DMS79 (cell line): ENCODE results near the gene SOX18.

ENCODE experiments used
- DNase-seq: peaks from one replicate; lab custom pipeline; 2025; lab: John Stamatoyannopoulos, UW

The SOX18 gene

DNA sequence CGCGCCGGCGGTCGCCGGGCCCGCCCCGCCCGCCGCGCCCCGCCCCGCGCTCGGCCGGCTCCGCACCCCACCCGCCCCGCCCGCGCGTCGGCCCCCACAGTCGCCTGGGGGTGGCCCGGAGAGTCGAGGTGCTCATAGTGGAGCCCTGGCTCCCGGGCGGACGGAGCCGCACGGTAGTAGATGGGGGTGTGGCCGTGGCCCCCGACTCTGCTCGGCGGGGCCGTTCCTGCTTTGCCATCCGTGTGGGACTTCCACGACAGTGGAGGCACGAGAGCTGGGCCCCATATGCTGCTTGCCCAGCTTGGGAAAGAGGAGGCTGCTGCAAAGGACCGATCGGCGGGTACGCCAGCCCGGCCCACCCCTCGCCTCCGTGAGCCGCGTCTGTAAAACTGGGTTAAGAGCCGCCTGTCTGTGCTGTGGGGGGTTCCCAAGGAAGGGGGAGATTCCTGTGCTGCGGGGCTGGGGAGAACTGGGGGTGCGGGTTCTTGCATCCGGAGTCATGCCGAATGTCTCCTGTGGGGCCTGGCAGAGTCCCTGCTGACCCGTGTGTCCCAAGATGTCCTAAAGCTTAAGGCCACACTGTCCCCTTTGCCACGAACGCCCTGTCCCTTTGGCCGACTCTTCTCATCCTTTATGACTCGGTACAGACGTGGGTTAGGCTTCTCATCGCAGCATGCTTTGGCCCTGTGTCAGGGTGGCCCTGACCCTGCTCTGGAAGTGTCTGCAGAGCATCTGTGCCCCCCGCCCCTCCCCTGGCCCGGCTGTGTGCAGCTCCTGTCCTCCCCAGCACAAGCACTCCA, 30.8 kb upstream of the SOX18 start, which contains the start of gene OPRL1:
TSS of gene OPRL1 (plus strand) at position 70 of the 800 bp plus-strand sequence. CDS start 12,639 bp downstream, outside the sequence.
- no peak for DNase-seq

DNA sequence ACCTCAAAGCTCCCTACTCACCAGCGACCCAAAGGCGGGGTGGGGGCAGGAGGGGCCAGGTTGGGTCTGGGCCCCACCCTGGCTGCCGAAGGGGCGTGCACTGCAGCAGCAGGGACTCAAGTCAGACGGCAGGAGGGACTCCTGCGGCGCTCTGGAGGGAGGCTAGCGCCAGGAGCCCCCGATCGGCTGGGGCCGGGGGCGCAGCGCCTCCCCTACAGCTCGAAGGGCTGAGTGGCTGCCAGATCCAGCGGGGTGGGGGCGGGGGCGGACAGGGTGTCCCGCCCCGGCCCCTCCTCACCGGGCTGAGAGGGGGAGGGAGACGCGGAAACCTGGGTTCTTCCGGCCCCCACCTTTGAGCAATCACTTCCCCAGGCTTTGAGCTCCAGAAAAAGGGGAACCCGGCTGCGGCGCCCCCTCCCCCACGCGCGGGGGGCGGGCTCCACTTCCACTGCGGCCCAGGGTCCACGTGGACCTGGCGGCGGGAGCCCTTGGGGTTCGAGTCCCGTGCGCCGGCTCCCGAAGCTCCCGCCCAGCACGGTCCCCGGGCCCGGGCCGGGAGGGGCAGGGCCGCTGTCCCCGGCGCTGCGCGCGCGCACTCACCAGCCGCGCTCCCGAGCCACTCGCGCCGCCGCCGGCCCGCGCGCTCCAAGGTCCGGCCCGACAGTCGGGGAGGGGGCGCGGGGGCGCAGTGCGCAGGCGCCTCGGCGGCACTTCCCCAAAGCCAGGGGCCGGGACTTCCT, 30.0 kb upstream of the SOX18 start, which contains the start of gene RGS19:
TSS of gene RGS19 (minus strand) at position 246 of the 740 bp plus-strand sequence. CDS start 2,632 bp downstream, outside the sequence.
- peak; percentile 47 for DNase-seq

DNA sequence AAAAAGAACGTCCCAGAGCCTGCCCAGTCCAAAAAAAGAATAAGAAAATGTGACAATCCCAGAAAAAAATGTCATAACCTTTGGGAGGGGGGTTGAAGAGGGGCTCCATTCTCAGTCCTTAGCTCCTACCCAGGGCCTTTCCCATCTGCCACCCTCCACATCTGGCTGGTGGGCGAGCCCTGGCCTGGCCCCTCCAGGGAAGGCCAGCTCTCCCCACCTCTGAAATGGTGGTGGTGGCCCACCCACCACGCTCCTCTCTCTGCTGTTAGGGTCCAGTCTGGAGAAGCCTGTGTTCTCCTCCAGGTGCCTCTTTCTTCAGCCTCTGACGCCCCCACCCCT, 29.5 kb upstream of the SOX18 start:
- DNase-seq: no peak

GRCh38 chr20:64077876-64078551, 28.6 kb upstream of the SOX18 start:
- peak; percentile 65 for DNase-seq

DNA sequence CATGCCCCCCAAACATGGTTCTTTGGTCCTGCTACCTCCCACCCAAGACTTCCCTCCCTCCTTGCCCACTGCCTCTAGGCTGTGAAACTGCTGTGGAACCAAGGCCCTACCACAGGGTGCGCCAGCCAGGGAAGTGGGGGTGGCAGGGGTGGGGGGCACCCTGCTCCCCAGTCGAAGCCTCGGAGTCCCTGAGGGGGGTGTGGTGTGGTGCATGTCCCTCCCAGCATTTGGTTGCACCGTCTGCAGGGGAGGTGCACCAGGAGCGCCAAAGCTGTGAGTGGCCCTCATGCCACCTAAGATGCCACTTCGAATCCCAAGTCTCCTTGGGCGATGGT, 28.1 kb upstream of the SOX18 start:
- no peak for DNase-seq

- no peak for DNase-seq
Observed at GRCh38 chr20:64077094-64077493, 27.7 kb upstream of the SOX18 start.

DNA sequence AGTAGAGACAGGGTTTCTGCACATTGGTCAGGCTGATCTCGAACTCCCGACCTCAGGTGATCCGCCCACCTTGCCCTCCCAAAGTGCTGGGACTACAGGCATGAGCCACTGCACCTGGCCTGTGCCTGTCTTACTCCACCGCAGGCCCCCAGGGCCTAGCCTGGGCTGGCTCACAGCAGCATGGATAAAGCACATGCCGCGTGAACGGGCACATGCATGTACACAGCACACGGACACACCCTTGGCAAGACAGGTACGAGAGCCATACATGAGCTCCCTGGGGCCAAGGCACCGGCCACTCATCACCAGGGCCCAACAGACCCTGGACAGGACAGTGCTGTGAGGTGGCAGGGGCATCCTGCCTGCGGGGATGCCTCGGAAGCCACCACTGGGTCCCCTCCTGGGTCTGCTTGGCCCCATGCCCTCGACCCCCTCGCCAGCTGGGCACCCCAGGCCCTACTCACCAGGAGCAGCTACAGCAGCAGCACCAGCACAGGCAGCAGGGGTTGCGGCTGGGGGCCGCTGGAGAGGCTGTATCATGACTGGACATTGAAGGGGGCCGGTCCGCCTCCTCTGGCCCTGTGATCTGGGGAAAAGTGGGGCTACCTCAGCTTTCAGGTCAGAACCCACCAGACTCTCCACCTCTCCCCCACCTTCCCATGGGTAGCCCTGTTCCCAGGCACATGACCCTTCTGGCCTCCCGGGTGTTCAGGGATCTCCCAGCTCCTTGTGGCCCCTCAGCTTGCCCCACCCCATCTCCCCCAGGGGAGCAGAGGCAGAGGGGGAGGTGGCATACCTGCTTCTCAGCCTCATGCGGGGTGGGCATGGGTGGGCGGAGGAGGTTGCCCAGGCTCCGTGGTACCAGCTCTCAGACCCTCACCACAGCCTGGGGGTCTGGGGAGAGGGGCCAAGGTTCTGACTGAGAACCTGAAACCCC, 26.9 kb upstream of the SOX18 start:
- no peak for DNase-seq

GRCh38 chr20:64075556-64075955, 26.1 kb upstream of the SOX18 start:
- no peak for DNase-seq

DNA sequence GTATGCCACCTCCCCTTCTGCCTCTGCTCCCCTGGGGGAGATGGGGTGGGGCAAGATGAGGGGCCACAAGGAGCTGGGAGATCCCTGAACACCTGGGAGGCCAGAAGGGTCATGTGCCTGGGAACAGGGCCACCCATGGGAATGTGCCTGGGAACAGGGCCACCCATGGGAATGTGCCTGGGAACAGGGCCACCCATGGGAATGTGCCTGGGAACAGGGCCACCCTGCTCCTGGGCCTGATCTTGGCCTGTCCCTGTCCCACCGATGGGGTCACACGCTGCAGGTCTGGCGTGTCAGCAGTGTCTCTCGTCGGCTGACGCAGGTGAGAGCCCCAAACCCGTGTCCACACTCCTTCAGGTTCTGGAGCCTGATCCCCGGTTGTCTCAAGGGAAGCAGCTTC, 25.5 kb upstream of the SOX18 start:
- DNase-seq: no peak

DNA sequence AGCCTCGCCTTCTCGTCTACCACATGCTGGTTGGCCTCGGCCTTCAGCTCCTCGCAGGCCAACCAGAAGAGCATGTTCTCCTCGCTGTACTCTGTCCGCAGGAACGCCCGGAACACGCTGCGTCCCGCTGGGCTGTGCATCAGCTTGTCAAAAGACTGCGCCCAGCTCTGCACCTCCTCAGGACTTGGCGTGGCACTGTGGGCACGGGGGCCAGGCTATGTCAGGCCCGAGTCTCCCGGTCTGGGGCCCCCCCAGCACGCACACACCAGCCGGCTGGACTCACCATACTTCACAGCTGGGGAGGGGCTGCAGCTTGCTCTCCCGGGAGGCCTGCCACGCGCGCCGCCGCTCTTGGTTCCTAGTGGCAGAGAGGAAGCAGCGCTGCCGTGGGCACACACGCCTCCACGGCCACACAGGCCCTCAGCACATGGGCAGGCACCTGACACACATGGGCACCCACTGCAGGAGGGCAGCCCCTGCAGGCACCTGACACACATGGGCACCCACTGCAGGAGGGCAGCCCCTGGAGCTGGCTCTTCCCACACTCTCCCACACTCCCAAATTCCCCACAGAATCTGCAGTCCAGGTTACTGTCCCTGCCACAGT, 24.8 kb upstream of the SOX18 start:
- DNase-seq: no peak

GRCh38 chr20:64073476-64074183, 24.2 kb upstream of the SOX18 start:
- DNase-seq: no peak

DNA sequence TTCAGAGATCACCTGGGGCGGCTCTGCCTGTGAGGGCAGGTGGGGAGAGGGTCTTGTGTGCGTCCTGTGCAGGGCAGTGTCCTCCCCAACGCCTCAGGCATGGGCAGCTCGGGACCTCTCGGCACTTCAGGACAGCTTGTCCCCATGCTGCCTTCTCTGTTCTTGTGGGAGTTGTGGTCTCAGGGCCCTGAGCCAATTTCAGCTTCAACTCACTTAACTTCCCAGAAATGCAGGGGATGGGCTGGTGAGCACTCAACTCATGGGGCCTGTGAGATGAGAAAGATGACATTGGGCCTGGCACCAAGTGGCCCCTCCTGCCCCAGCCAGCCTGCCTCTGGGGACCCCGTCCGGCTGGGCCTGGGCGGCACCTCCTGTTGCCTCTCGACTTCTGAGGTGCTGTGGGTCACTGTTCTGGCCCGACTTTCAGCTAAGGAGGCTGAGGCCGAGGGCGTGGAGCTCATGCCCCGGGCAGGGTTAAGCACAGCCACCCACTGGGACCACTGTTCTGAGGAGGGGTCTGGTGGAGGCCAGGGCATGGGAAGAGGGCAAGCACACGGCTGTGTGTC, 23.1 kb upstream of the SOX18 start:
- no peak for DNase-seq

DNA sequence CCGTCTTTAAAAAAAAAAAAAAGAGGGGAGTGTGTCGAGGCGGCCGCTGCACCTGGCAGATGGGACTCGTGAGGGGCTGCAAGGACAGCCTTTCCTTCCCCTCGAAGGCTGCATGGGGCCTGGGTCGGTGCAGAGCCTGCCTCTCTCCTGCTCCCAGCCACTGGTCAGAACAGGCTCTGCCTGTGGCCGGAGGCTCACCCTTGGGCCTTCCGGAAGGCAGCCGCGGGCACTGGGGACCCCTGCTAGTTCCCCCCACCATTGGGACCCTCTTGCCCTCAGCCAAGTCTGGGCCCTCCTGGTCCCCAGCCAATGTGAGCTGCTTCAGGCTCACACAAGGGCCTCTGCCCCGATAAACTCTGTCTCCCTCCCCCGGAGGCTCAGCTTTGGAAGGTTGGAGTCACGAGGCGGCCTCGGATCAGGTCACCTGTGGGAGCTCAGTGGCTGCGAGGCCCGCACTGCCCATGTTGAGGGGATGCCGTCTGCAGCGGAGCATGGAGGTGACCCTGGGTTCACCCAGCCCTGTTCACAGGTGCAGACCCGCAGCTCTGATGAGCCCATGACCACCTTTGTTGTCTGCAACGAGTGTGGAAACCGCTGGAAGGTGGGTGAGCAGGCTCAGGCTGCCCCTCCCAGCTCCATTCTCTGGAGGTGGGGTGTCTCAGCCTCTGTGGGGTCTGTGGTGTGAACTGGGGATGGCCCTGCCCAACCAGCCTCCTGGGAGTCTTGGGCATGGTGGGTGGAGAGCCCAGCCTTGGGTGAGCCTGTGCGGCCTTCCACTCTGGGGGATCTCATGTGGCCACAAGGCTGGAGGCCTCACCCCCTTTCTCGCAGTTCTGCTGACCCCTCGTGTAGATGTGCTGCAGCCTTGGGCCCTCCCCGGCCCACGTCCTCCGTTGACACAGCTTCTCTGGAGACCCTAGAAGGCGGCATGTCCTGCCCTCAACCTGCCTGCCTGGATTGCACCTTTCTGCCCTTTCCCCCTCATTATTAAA, 22.2 kb upstream of the SOX18 start:
- no peak for DNase-seq

DNA sequence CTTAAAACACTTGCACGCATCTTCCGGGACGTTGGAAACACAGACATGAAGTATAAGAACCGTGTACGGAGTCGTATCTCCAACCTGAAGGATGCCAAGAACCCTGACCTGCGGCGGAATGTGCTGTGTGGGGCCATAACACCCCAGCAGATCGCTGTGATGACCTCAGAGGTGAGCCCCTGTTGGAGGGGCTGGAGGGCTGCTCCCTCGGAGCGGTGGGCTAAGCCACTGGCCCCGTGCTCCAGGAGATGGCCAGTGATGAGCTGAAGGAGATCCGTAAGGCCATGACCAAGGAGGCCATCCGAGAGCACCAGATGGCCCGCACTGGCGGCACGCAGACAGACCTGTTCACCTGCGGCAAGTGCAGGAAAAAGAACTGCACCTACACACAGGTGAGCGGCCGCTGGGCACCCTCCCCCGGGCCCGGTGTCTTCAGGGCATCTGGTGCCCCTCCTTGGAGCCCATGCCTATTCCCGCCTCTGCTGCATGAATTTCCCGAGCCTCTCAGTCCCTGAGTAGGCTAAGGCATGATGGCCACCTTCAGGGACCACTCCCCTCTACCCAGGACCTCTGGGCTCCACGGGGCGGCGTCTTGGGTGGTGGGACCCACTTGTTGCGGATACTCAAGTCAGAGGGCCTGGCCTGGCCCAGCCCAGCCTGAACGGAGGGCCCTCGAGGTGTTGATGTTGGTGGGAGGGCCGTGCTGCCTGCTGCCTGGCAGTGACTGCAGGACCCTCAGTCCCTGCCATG, 21.0 kb upstream of the SOX18 start:
- DNase-seq: no peak

DNA sequence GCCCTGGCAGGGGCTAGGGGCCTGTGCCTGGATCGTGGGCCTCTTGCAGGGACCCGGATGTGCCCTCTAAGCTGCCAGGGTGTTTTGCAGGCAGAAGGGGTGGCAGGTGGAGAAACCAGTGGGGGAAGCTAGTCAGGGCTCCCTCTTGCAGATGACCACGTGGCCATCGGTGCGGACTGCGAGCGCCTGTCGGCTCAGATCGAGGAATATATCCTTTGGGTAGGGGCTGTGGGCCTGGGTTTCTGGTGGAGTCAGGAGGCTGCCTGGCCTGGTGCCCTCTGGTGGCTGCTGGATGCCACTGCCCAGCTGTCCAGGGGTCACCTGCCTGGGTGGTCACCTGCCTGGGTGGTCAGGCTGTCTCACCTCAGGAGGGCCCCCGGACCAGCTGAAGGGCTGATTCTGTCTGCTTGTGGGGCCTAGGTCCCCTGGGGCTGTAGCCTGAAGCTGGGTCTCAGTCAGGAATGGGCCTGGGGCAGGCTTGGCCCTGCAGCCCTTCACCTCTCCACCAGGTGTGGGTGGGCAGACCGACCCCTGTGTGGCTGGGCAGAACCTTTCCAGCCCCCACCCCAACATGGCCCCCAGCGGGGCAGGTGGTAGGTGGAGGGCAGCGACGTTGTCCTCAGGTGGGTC, 20.3 kb upstream of the SOX18 start:
- no peak for DNase-seq

DNA sequence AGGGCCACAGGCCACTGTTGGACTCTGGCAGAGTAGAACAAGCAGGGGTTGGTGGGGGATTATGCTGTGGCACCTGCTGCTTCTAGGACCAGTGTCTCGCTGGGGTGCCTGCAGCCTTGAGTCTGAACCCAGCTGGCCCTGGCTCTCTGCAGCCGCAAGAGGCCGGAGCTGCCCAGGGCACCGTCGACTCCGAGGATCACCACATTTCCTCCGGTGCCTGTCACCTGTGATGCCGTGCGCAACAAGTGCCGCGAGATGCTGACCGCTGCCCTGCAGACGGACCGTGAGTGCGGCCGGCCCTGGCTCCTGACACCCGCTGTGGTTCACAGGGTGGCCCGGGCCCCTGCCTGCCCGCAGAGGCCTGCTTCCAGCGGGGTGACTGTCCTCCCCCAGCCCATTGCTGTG, 19.8 kb upstream of the SOX18 start:
- no peak for DNase-seq

DNA sequence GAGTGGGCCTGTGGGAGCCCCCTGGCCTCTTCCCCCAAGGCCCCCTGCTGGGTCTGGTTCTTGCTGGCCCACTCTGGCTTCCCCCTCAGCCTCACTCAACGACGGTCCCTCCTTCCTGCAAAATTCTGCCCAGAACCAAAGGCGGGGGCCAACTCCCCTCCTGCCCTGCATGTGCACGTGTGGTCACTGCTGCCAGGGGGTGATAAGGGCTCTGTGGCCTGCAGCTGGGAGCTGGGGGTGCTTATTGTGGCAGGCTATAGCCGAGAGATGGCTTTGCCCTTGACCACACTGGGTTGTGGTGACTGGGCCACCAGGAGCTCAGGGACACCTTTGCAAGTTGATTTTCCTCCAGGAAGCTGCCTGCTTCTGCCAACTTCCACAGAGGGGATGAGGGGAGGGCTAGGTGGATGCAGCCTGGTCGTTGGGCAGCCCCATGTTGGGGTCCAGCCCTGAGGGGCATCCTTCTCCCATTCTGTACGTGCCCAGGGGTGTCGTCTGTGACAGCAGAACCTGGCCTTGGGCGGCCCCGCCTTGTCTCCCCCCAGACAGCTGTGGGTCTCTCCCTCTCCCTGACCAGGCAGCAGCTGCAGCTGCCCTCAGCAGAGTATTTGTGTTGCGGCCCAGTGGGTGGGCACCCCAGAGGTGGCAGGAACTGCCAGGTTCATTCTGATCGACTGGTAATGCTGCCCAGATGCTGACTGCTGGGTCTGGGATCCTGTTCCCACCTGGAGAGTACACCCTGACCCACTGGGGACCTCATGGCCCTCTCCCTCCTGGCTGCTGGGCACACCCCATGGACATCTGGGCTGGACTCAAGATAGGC, 19.2 kb upstream of the SOX18 start:
- DNase-seq: no peak
